Thyroid gland (tissue), 4 donors: ENCODE results near the gene GDPD4. TPM values are rescaled to one million over a fixed set of nuclear protein-coding genes. Genes with fewer than 3 reads are reported as not detected.

Experiments
- DNase-seq, 2 donors: peaks; one replicate each; pipeline ENCODE4 v3.0.0-alpha.2; 2019
- H3K27ac ChIP-seq, 3 donors: fragments of 200-600 bp; sonication (generic); 1 replicate in 2 of 3; 2 replicates in 1 of 3; pipeline ENCODE4 v1.5.1; 2016 to 2019; ENCODE audit warnings: mild to moderate bottlenecking in 1 of 3, moderate library complexity in 1 of 3
- H3K27me3 ChIP-seq: fragments of 200-600 bp; sonication (generic); one replicate; pipeline ENCODE4 v1.5.1; 2019
- H3K36me3 ChIP-seq, 2 donors: fragments of 200-600 bp; sonication (generic); one replicate each; pipeline ENCODE4 v1.5.1; 2016 to 2019
- H3K4me1 ChIP-seq, 2 donors: fragments of 200-600 bp; sonication (generic); one replicate each; pipeline ENCODE4 v1.5.1; 2017 to 2019
- H3K4me3 ChIP-seq, 3 donors: fragments of 200-600 bp; sonication (generic); replicated peaks in 1 of 3; 1 replicate in 2 of 3; 2 replicates in 1 of 3; pipeline ENCODE4 v1.5.1; 2016; ENCODE audit warnings: mild to moderate bottlenecking in 1 of 3
- H3K9me3 ChIP-seq: fragments of 200-600 bp; sonication (generic); one replicate; pipeline ENCODE4 v1.5.1; 2017
- CTCF ChIP-seq, 6 experiments: fragments of 200-600 bp in 3 of 6; fragments of 450-650 bp in 3 of 6; sonication (generic) in 3 of 6; IDR thresholded peaks; one replicate each; pipeline ENCODE4 v1.5.1; 2016 to 2019; ENCODE audit warnings: antibody characterized with exemption in 6 of 6, mild to moderate bottlenecking in 2 of 6, inconsistent platforms in 1 of 6, moderate library complexity in 1 of 6
- POLR2A ChIP-seq, 2 donors: fragments of 450-650 bp; IDR thresholded peaks; one replicate each; pipeline ENCODE4 v1.6.1; 2017; ENCODE audit warnings: antibody characterized with exemption in 2 of 2, mild to moderate bottlenecking in 2 of 2, moderate library complexity in 1 of 2
- WGBS, 2 donors: methylation state at CpG; one replicate each; pipeline ENCODE4 v1.1.5; 2017; 5-methylcytosine and 5-hydroxymethylcytosine counted together
- intact Hi-C: fragments of 100-400 bp; cut with DNase I; formaldehyde crosslinking; loops from one replicate; pipeline ENCODE4 v1.15.1; 2023
- total RNA-seq, 4 donors: library from RNA; depleted of rRNA; stranded (reverse); fragments of >200 nt; gene quantifications; one replicate each; pipeline ENCODE4 v1.2.3, GENCODE V29; 2016

GDPD4 gene
- total RNA-seq, 4 donors from 2014 or later = 3.6 TPM; not detected in 3

GRCh38 chr11:77197626-77198320 lies 103.7 kb downstream of the GDPD4 start:
- no peaks in the 10 kb centered on the region for H3K9me3 ChIP-seq
- WGBS, 2 donors = 85 to 87% methylated on average over 7 to 10 of the region's 14 CpGs
- no peak overlapping the region for H3K27ac ChIP-seq
- H3K4me3 ChIP-seq = no peak overlapping the region
- no peak for TF ChIP-seq POLR2A (IDR thresholded peaks at IDR 0.05)
- no peak for TF ChIP-seq CTCF (IDR thresholded peaks at IDR 0.05)
- intact Hi-C loops = loop anchor here (10.0 kb wide), 1 partner anchor 153 kb away; no protein-coding TSS in a partner anchor
- H3K4me1 ChIP-seq = no peaks in the 10 kb centered on the region
- H3K36me3 ChIP-seq = no peaks in the 10 kb centered on the region
- no peaks in the 10 kb centered on the region for H3K27me3 ChIP-seq
- DNase-seq = no peak

GRCh38 chr11:77196961-77197360 lies 104.5 kb downstream of the GDPD4 start:
- WGBS, 2 donors = 83 to 86% methylated on average over 7 to 8 of the region's 8 CpGs
- TF ChIP-seq CTCF (IDR thresholded peaks at IDR 0.05) (no peak), POLR2A (IDR thresholded peaks at IDR 0.05) (no peak)
- H3K27ac ChIP-seq = no peak overlapping the region
- DNase-seq = no peak
- peaks cover 0 to 5% of the 10 kb centered on the region in 2 donors for H3K4me1 ChIP-seq
- no peaks in the 10 kb centered on the region for H3K36me3 ChIP-seq
- intact Hi-C loops = loop anchor here (10.0 kb wide), 1 partner anchor 152 kb away; no protein-coding TSS in a partner anchor
- H3K4me3 ChIP-seq = no peak overlapping the region
- H3K9me3 ChIP-seq = no peaks in the 10 kb centered on the region
- no peaks in the 10 kb centered on the region for H3K27me3 ChIP-seq

GRCh38 chr11:77195071-77195755 lies 106.3 kb downstream of the GDPD4 start:
- H3K9me3 ChIP-seq = no peaks in the 10 kb centered on the region
- no peak overlapping the region for H3K4me3 ChIP-seq
- H3K27me3 ChIP-seq = no peaks in the 10 kb centered on the region
- intact Hi-C loops = loop anchor here (10.0 kb wide), 1 partner anchor 150 kb away; no protein-coding TSS in a partner anchor
- H3K36me3 ChIP-seq = no peaks in the 10 kb centered on the region
- 74 to 77% methylated on average over 15 to 16 of the region's 16 CpGs for WGBS, 2 donors
- no peak for DNase-seq
- H3K27ac ChIP-seq = no peak overlapping the region
- TF ChIP-seq POLR2A (IDR thresholded peaks at IDR 0.05) (no peak), CTCF (IDR thresholded peaks at IDR 0.05) (no peak)
- peaks cover 0 to 5% of the 10 kb centered on the region in 2 donors for H3K4me1 ChIP-seq

- TF ChIP-seq CTCF (IDR thresholded peaks at IDR 0.05) = no peak
- TF ChIP-seq POLR2A (IDR thresholded peaks at IDR 0.05) = no peak
- intact Hi-C loops = loop anchor here (2.0 to 10.0 kb wide), 2 partner anchors 149 to 355 kb away; no protein-coding TSS in a partner anchor
- H3K4me3 ChIP-seq = no peak overlapping the region
- no peaks in the 10 kb centered on the region for H3K27me3 ChIP-seq
- H3K36me3 ChIP-seq = no peaks in the 10 kb centered on the region
- H3K27ac ChIP-seq = no peak overlapping the region
- WGBS, 2 donors = 85 to 95% methylated on average over 8 to 15 of the region's 15 CpGs
- H3K9me3 ChIP-seq = no peaks in the 10 kb centered on the region
- peaks cover 0 to 5% of the 10 kb centered on the region in 2 donors for H3K4me1 ChIP-seq
- no peak for DNase-seq
Measured at GRCh38 chr11:77193911-77194830, 107.3 kb downstream of the GDPD4 start.
